Activated CD4-positive, alpha-beta T cell treated with anti-CD3 and anti-CD28 coated beads, Interleukin-2, amount 10 ng/mL, durations not matched to agents 24 days and 14 days (primary cell): Measurements from ENCODE around the gene MAFB. TPM values are rescaled to one million over a fixed set of nuclear protein-coding genes. Genes with fewer than 3 reads are reported as not detected.

Source experiments
- DNase-seq: peaks from one replicate; pipeline ENCODE4 v3.0.0; 2022
- H3K27ac Mint-ChIP-seq: one replicate; pipeline ENCODE4 v1.8.0; 2022; ENCODE audit warnings: mild to moderate bottlenecking, mixed read lengths
- H3K27me3 Mint-ChIP-seq: one replicate; pipeline ENCODE4 v1.8.0; 2022; ENCODE audit warnings: mixed read lengths
- H3K36me3 Mint-ChIP-seq: one replicate; pipeline ENCODE4 v1.8.0; 2022; ENCODE audit warnings: low read depth, mild to moderate bottlenecking, mixed read lengths
- H3K4me1 Mint-ChIP-seq: one replicate; pipeline ENCODE4 v1.8.0; 2021; ENCODE audit warnings: mixed read lengths
- H3K4me3 Mint-ChIP-seq: one replicate; pipeline ENCODE4 v1.8.0; 2022; ENCODE audit warnings: mild to moderate bottlenecking, moderate library complexity, mixed read lengths
- H3K9me3 Mint-ChIP-seq: one replicate; pipeline ENCODE4 v1.8.0; 2021; ENCODE audit warnings: mixed read lengths
- intact Hi-C: fragments of 100-400 bp; cut with micrococcal nuclease; formaldehyde crosslinking; loops from one replicate; pipeline ENCODE4 v1.15.1; 2023
- total RNA-seq: library from RNA; stranded (reverse); gene quantifications from 2 replicates; pipeline ENCODE4 v1.2.3, GENCODE V29; 2022

Gene MAFB
- total RNA-seq, 1 donor from 2014 or later, result 0.93 TPM

GRCh38 chr20:40668449-40669228, 20.4 kb downstream of the MAFB start:
- intact Hi-C loops, result no loop called here
- H3K4me3 Mint-ChIP-seq, result no peak overlapping the region
- peaks cover 3% of the 10 kb centered on the region for H3K27me3 Mint-ChIP-seq
- no peaks in the 10 kb centered on the region for H3K9me3 Mint-ChIP-seq
- no peaks in the 10 kb centered on the region for H3K4me1 Mint-ChIP-seq
- no peak overlapping the region for H3K27ac Mint-ChIP-seq
- H3K36me3 Mint-ChIP-seq, result no peaks in the 10 kb centered on the region
- DNase-seq, result no peak

- H3K4me1 Mint-ChIP-seq, result no peaks in the 10 kb centered on the region
- no peak overlapping the region for H3K4me3 Mint-ChIP-seq
- no peak overlapping the region for H3K27ac Mint-ChIP-seq
- peaks cover 2% of the 10 kb centered on the region for H3K27me3 Mint-ChIP-seq
- H3K36me3 Mint-ChIP-seq, result no peaks in the 10 kb centered on the region
- no peak for DNase-seq
- H3K9me3 Mint-ChIP-seq, result no peaks in the 10 kb centered on the region
- intact Hi-C loops, result no loop called here
Observed at GRCh38 chr20:40667503-40667902, 21.5 kb downstream of the MAFB start.

- intact Hi-C loops, result no loop called here
- H3K4me1 Mint-ChIP-seq, result no peaks in the 10 kb centered on the region
- H3K36me3 Mint-ChIP-seq, result no peaks in the 10 kb centered on the region
- DNase-seq, result no peak
- H3K27me3 Mint-ChIP-seq, result no peaks in the 10 kb centered on the region
- H3K4me3 Mint-ChIP-seq, result no peak overlapping the region
- H3K27ac Mint-ChIP-seq, result no peak overlapping the region
- no peaks in the 10 kb centered on the region for H3K9me3 Mint-ChIP-seq
Observed at GRCh38 chr20:40666336-40666735, 22.7 kb downstream of the MAFB start.

GRCh38 chr20:40664891-40665290, 24.1 kb downstream of the MAFB start:
- Mint-ChIP-seq H3K27me3 (peaks cover 2% of the 10 kb centered on the region), H3K4me1 (no peaks in the 10 kb centered on the region), H3K4me3 (no peak overlapping the region), H3K9me3 (no peaks in the 10 kb centered on the region), H3K36me3 (no peaks in the 10 kb centered on the region), H3K27ac (no peak overlapping the region)
- no peak for DNase-seq
- intact Hi-C loops, result no loop called here

- H3K36me3 Mint-ChIP-seq, result no peaks in the 10 kb centered on the region
- intact Hi-C loops, result no loop called here
- H3K9me3 Mint-ChIP-seq, result no peaks in the 10 kb centered on the region
Observed at GRCh38 chr20:40663991-40664880, 24.8 kb downstream of the MAFB start.

GRCh38 chr20:40663304-40663790, 25.7 kb downstream of the MAFB start:
- intact Hi-C loops, result no loop called here
- DNase-seq, result no peak
- H3K4me1 Mint-ChIP-seq, result no peaks in the 10 kb centered on the region
- no peak overlapping the region for H3K4me3 Mint-ChIP-seq
- H3K27ac Mint-ChIP-seq, result no peak overlapping the region
- no peaks in the 10 kb centered on the region for H3K36me3 Mint-ChIP-seq
- H3K9me3 Mint-ChIP-seq, result no peaks in the 10 kb centered on the region
- peaks cover 2% of the 10 kb centered on the region for H3K27me3 Mint-ChIP-seq

More at GRCh38 chr20:40663991-40664880, 24.8 kb downstream of the MAFB start:
- Mint-ChIP-seq H3K27me3 (peaks cover 2% of the 10 kb centered on the region), H3K4me1 (no peaks in the 10 kb centered on the region), H3K27ac (no peak overlapping the region), H3K4me3 (no peak overlapping the region)
- DNase-seq, result no peak

- Mint-ChIP-seq H3K27me3 (peaks cover 2% of the 10 kb centered on the region), H3K36me3 (no peaks in the 10 kb centered on the region), H3K9me3 (no peaks in the 10 kb centered on the region), H3K4me3 (no peak overlapping the region), H3K27ac (no peak overlapping the region), H3K4me1 (no peaks in the 10 kb centered on the region)
- intact Hi-C loops, result no loop called here
- DNase-seq, result no peak
Observed at GRCh38 chr20:40659567-40659966, 29.5 kb downstream of the MAFB start.

GRCh38 chr20:40658509-40658908, 30.5 kb downstream of the MAFB start:
- H3K4me3 Mint-ChIP-seq, result no peak overlapping the region
- no peaks in the 10 kb centered on the region for H3K9me3 Mint-ChIP-seq
- DNase-seq, result no peak
- intact Hi-C loops, result no loop called here
- no peaks in the 10 kb centered on the region for H3K4me1 Mint-ChIP-seq
- peaks cover 2% of the 10 kb centered on the region for H3K27me3 Mint-ChIP-seq
- H3K27ac Mint-ChIP-seq, result no peak overlapping the region
- H3K36me3 Mint-ChIP-seq, result no peaks in the 10 kb centered on the region

GRCh38 chr20:40657526-40657925, 31.5 kb downstream of the MAFB start:
- no peak overlapping the region for H3K27ac Mint-ChIP-seq
- H3K9me3 Mint-ChIP-seq, result no peaks in the 10 kb centered on the region
- no peaks in the 10 kb centered on the region for H3K36me3 Mint-ChIP-seq
- intact Hi-C loops, result no loop called here
- DNase-seq, result no peak
- no peaks in the 10 kb centered on the region for H3K4me1 Mint-ChIP-seq
- no peak overlapping the region for H3K4me3 Mint-ChIP-seq
- peaks cover 2% of the 10 kb centered on the region for H3K27me3 Mint-ChIP-seq

GRCh38 chr20:40655451-40655850, 33.6 kb downstream of the MAFB start:
- DNase-seq, result no peak
- Mint-ChIP-seq H3K36me3 (no peaks in the 10 kb centered on the region), H3K27me3 (peaks cover 2% of the 10 kb centered on the region), H3K27ac (no peak overlapping the region), H3K4me3 (no peak overlapping the region), H3K9me3 (no peaks in the 10 kb centered on the region), H3K4me1 (no peaks in the 10 kb centered on the region)
- intact Hi-C loops, result no loop called here

- intact Hi-C loops, result no loop called here
- Mint-ChIP-seq H3K4me1 (no peaks in the 10 kb centered on the region), H3K27ac (no peak overlapping the region), H3K27me3 (peaks cover 2% of the 10 kb centered on the region), H3K9me3 (no peaks in the 10 kb centered on the region), H3K36me3 (no peaks in the 10 kb centered on the region), H3K4me3 (no peak overlapping the region)
- no peak for DNase-seq
Observed at GRCh38 chr20:40654876-40655275, 34.2 kb downstream of the MAFB start.

GRCh38 chr20:40652441-40652987, 36.5 kb downstream of the MAFB start:
- H3K27ac Mint-ChIP-seq, result no peak overlapping the region
- H3K36me3 Mint-ChIP-seq, result no peaks in the 10 kb centered on the region
- H3K4me3 Mint-ChIP-seq, result no peak overlapping the region
- no peaks in the 10 kb centered on the region for H3K4me1 Mint-ChIP-seq
- H3K9me3 Mint-ChIP-seq, result no peaks in the 10 kb centered on the region
- no peak for DNase-seq
- H3K27me3 Mint-ChIP-seq, result peaks cover 6% of the 10 kb centered on the region
- intact Hi-C loops, result no loop called here

GRCh38 chr20:40651151-40651550, 37.9 kb downstream of the MAFB start:
- Mint-ChIP-seq H3K36me3 (no peaks in the 10 kb centered on the region), H3K4me3 (no peak overlapping the region), H3K4me1 (no peaks in the 10 kb centered on the region), H3K27ac (no peak overlapping the region), H3K9me3 (no peaks in the 10 kb centered on the region), H3K27me3 (peaks cover 6% of the 10 kb centered on the region)
- no peak for DNase-seq
- intact Hi-C loops, result no loop called here

GRCh38 chr20:40650707-40651106, 38.3 kb downstream of the MAFB start:
- no peak for DNase-seq
- no peaks in the 10 kb centered on the region for H3K36me3 Mint-ChIP-seq
- peaks cover 6% of the 10 kb centered on the region for H3K27me3 Mint-ChIP-seq
- H3K27ac Mint-ChIP-seq, result no peak overlapping the region
- no peaks in the 10 kb centered on the region for H3K9me3 Mint-ChIP-seq
- H3K4me1 Mint-ChIP-seq, result no peaks in the 10 kb centered on the region
- intact Hi-C loops, result no loop called here
- no peak overlapping the region for H3K4me3 Mint-ChIP-seq
